Activated CD8-positive, alpha-beta memory T cell treated with anti-CD3 and anti-CD28 coated beads, Interleukin-2, amount 50 U/mL, for 1 hour (primary cell): ENCODE results near the gene KCTD11.
"Not testable (repeated sequence)": the region's sequence is repeated elsewhere in the genome, so short reads cannot be mapped to it uniquely, and the experiment has no call there.

Experiments used
- DNase-seq: peaks from one replicate; pipeline ENCODE4 v3.0.0-alpha.2; 2020; ENCODE audit errors: extremely low read depth

The KCTD11 gene

GRCh38 chr17:7346761-7347614, 5.0 kb upstream of the KCTD11 start:
- no peak for DNase-seq

GRCh38 chr17:7347630-7348477, 4.1 kb upstream of the KCTD11 start:
- no peak for DNase-seq

- DNase-seq = no peak
These were observed 3.3 kb upstream of the KCTD11 start for GRCh38 chr17:7348478-7349242.

- DNase-seq = no peak
These were observed 534 bp downstream of the KCTD11 start for GRCh38 chr17:7352503-7352889.

- no peak for DNase-seq
These were observed 1.1 kb downstream of the KCTD11 start for GRCh38 chr17:7352910-7353635.

- DNase-seq = no peak
These were observed 2.4 kb downstream of the KCTD11 start for GRCh38 chr17:7354262-7354843.

- no peak for DNase-seq
These were observed 3.1 kb downstream of the KCTD11 start, which contains the start of gene TMEM95 for GRCh38 chr17:7355053-7355452. Gene TMEM95 (plus strand): TSS chr17:7355156. CDS start chr17:7355205, 49 bp downstream.

- no peak for DNase-seq
These were observed 3.6 kb downstream of the KCTD11 start for GRCh38 chr17:7355573-7355972.

GRCh38 chr17:7356072-7356549, 4.1 kb downstream of the KCTD11 start:
- peak; percentile 35 for DNase-seq

- DNase-seq = no peak
These were observed 4.8 kb downstream of the KCTD11 start for GRCh38 chr17:7356756-7357155.

- no peak for DNase-seq
These were observed 5.4 kb downstream of the KCTD11 start for GRCh38 chr17:7357381-7357780.

- no peak for DNase-seq
These were observed 9.9 kb downstream of the KCTD11 start for GRCh38 chr17:7361906-7362305.

GRCh38 chr17:7363311-7363710, 11.3 kb downstream of the KCTD11 start:
- no peak for DNase-seq

- DNase-seq = not testable (repeated sequence)
These were observed 14.0 kb downstream of the KCTD11 start for GRCh38 chr17:7365963-7366362.

GRCh38 chr17:7367083-7367482, 15.1 kb downstream of the KCTD11 start:
- DNase-seq = no peak

- no peak for DNase-seq
These were observed 16.1 kb downstream of the KCTD11 start for GRCh38 chr17:7367918-7368598.

GRCh38 chr17:7368599-7368994, 16.6 kb downstream of the KCTD11 start:
- not testable (repeated sequence) for DNase-seq

GRCh38 chr17:7369825-7370224, 17.9 kb downstream of the KCTD11 start:
- no peak for DNase-seq

- DNase-seq = no peak
These were observed 18.9 kb downstream of the KCTD11 start for GRCh38 chr17:7370853-7371252.

- no peak for DNase-seq
These were observed 22.4 kb downstream of the KCTD11 start for GRCh38 chr17:7374353-7374752.
